Stimulated activated CD8-positive, alpha-beta memory T cell treated with anti-CD3 and anti-CD28 coated beads, Interleukin-12 subunit alpha, Interleukin-12 subunit beta, amount 100 ng/mL, for 4 hours (primary cell): ENCODE measurements around the gene CUL3.

ENCODE experiments used
- DNase-seq: peaks from one replicate; pipeline ENCODE4 v3.0.0-alpha.2; 2020; ENCODE audit warnings: low read depth

Gene CUL3

GRCh38 chr2:224580248-224580647 lies 4.9 kb downstream of the CUL3 start:
- DNase-seq = no peak

- no peak for DNase-seq
These were observed 5.8 kb downstream of the CUL3 start for GRCh38 chr2:224579411-224579810.

- DNase-seq = no peak
These were observed 7.6 kb downstream of the CUL3 start for GRCh38 chr2:224577541-224577940.

GRCh38 chr2:224576088-224576715 lies 9.0 kb downstream of the CUL3 start:
- DNase-seq = no peak

- no peak for DNase-seq
These were observed 10.6 kb downstream of the CUL3 start for GRCh38 chr2:224574423-224575084.

GRCh38 chr2:224573724-224574123 lies 11.4 kb downstream of the CUL3 start:
- DNase-seq = no peak

- DNase-seq = no peak
These were observed 12.8 kb downstream of the CUL3 start for GRCh38 chr2:224572338-224572737.

- DNase-seq = no peak
These were observed 14.7 kb downstream of the CUL3 start for GRCh38 chr2:224570328-224570993.

- DNase-seq = no peak
These were observed 15.5 kb downstream of the CUL3 start for GRCh38 chr2:224569654-224570053.

GRCh38 chr2:224565452-224566035 lies 19.6 kb downstream of the CUL3 start:
- no peak for DNase-seq

- DNase-seq = no peak
These were observed 21.6 kb downstream of the CUL3 start for GRCh38 chr2:224563537-224563936.

- no peak for DNase-seq
These were observed 22.3 kb downstream of the CUL3 start for GRCh38 chr2:224562831-224563230.

- no peak for DNase-seq
These were observed 23.7 kb downstream of the CUL3 start for GRCh38 chr2:224561234-224562005.

GRCh38 chr2:224560549-224560948 lies 24.6 kb downstream of the CUL3 start:
- no peak for DNase-seq

- DNase-seq = no peak
These were observed 27.6 kb downstream of the CUL3 start for GRCh38 chr2:224557610-224558009.

GRCh38 chr2:224556381-224556780 lies 28.8 kb downstream of the CUL3 start:
- DNase-seq = no peak

GRCh38 chr2:224555823-224556366 lies 29.3 kb downstream of the CUL3 start:
- no peak for DNase-seq

GRCh38 chr2:224552771-224553170 lies 32.4 kb downstream of the CUL3 start:
- DNase-seq = no peak

- DNase-seq = no peak
These were observed 33.5 kb downstream of the CUL3 start for GRCh38 chr2:224551693-224552092.

GRCh38 chr2:224546926-224547325 lies 38.2 kb downstream of the CUL3 start:
- no peak for DNase-seq

- DNase-seq = no peak
These were observed 39.1 kb downstream of the CUL3 start for GRCh38 chr2:224545884-224546644.
